SK-N-SH treated with all-trans-retinoic acid at 6 μM for 48 hours (cell line): ENCODE measurements around the gene LGI2.

ENCODE experiments used
- ZNF565 ChIP-seq: fragments of 450-650 bp; formaldehyde crosslinking; conservative IDR thresholded peaks from 2 replicates; pipeline ENCODE4 v1.5.0; 2020; ENCODE audit warnings: low read depth, mild to moderate bottlenecking, moderate library complexity
- ZNF8 ChIP-seq: fragments of 450-650 bp; formaldehyde crosslinking; IDR thresholded peaks from 2 replicates; pipeline ENCODE4 v1.5.0; 2020; ENCODE audit warnings: mild to moderate bottlenecking, moderate library complexity
- TF ChIP-seq, protein P1 (sequence below): fragments of 250-450 bp; sonication (Bioruptor Pico); IDR thresholded peaks from 2 replicates; pipeline ENCODE4 v1.5.1; 2020; ENCODE audit warnings: low read depth, mild to moderate bottlenecking, moderate library complexity

DNA sequence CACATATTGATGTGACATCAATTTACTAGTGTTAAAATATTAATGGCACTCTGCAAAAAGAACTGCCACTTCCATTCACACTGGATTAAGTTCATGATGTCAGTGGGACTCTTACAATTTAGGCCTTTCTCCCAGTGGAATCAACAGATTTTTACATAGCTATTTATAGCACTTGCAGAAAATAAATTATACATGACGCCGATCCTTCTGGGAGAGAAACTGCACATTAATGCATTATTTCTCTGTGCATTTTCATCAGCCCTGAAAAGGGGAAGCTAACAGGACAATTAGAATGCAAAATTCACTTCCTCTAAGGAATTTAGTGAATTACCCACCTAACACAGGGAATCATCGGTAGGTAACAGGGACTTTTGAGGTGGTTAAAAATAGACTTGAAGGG lies 15.7 kb downstream of the LGI2 start:
- TF ChIP-seq ZNF8 (CRISPR knock-in tag) = no peak
- TF ChIP-seq, protein P1, sequence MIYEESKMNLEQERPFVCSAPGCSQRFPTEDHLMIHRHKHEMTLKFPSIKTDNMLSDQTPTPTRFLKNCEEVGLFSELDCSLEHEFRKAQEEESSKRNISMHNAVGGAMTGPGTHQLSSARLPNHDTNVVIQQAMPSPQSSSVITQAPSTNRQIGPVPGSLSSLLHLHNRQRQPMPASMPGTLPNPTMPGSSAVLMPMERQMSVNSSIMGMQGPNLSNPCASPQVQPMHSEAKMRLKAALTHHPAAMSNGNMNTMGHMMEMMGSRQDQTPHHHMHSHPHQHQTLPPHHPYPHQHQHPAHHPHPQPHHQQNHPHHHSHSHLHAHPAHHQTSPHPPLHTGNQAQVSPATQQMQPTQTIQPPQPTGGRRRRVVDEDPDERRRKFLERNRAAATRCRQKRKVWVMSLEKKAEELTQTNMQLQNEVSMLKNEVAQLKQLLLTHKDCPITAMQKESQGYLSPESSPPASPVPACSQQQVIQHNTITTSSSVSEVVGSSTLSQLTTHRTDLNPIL (CRISPR knock-in tag) = no peak
- TF ChIP-seq ZNF565 (CRISPR knock-in tag) = no peak
